ENCODE data around the gene CDH6. TPM values are rescaled to one million over a fixed set of nuclear protein-coding genes. Genes with fewer than 3 reads are reported as not detected.

The CDH6 gene
- total RNA-seq, 1 experiment from 2014 or later = not detected

GRCh38 chr5:31328040-31328733 is 134.7 kb downstream of the CDH6 start:
- DNase-seq (ENCODE audit: low spot score) = no peak

- no peak for DNase-seq (ENCODE audit: low spot score)
Measured at GRCh38 chr5:31329715-31330114, 136.2 kb downstream of the CDH6 start.

- DNase-seq (ENCODE audit: low spot score) = no peak
Measured at GRCh38 chr5:31332160-31332559, 138.7 kb downstream of the CDH6 start.

GRCh38 chr5:31333475-31333874 is 140.0 kb downstream of the CDH6 start:
- no peak for DNase-seq (ENCODE audit: low spot score)

GRCh38 chr5:31334061-31334860 is 140.8 kb downstream of the CDH6 start:
- DNase-seq (ENCODE audit: low spot score) = no peak

- DNase-seq (ENCODE audit: low spot score) = no peak
Measured at GRCh38 chr5:31335456-31335855, 142.0 kb downstream of the CDH6 start.

- DNase-seq (ENCODE audit: low spot score) = no peak
Measured at GRCh38 chr5:31343946-31344345, 150.5 kb downstream of the CDH6 start.

GRCh38 chr5:31346896-31347551 is 153.5 kb downstream of the CDH6 start:
- DNase-seq (ENCODE audit: low spot score) = peak; percentile 11

- no peak for DNase-seq (ENCODE audit: low spot score)
Measured at GRCh38 chr5:31347552-31347905, 154.0 kb downstream of the CDH6 start.

GRCh38 chr5:31350395-31350794 is 156.9 kb downstream of the CDH6 start:
- no peak for DNase-seq (ENCODE audit: low spot score)

GRCh38 chr5:31355337-31355736 is 161.9 kb downstream of the CDH6 start:
- DNase-seq (ENCODE audit: low spot score) = no peak

GRCh38 chr5:31357038-31357437 is 163.6 kb downstream of the CDH6 start:
- DNase-seq (ENCODE audit: low spot score) = no peak

- no peak for DNase-seq (ENCODE audit: low spot score)
Measured at GRCh38 chr5:31359839-31360238, 166.4 kb downstream of the CDH6 start.

GRCh38 chr5:31361234-31361633 is 167.7 kb downstream of the CDH6 start:
- DNase-seq (ENCODE audit: low spot score) = peak; percentile 63

GRCh38 chr5:31361704-31362528 is 168.4 kb downstream of the CDH6 start:
- DNase-seq (ENCODE audit: low spot score) = peak; percentile 45

- no peak for DNase-seq (ENCODE audit: low spot score)
Measured at GRCh38 chr5:31362529-31362900, 169.0 kb downstream of the CDH6 start.

- DNase-seq (ENCODE audit: low spot score) = no peak
Measured at GRCh38 chr5:31362931-31363568, 169.6 kb downstream of the CDH6 start.

GRCh38 chr5:31364881-31365636 is 171.6 kb downstream of the CDH6 start:
- DNase-seq (ENCODE audit: low spot score) = no peak

GRCh38 chr5:31365776-31366175 is 172.3 kb downstream of the CDH6 start:
- no peak for DNase-seq (ENCODE audit: low spot score)

GRCh38 chr5:31366941-31367340 is 173.5 kb downstream of the CDH6 start:
- DNase-seq (ENCODE audit: low spot score) = no peak

- DNase-seq (ENCODE audit: low spot score) = no peak
Measured at GRCh38 chr5:31372124-31372523, 178.6 kb downstream of the CDH6 start.
